ENCODE results near the gene ERCC3. TPM values are rescaled to one million over a fixed set of nuclear protein-coding genes. Genes with fewer than 3 reads are reported as not detected.

Gene ERCC3
- 55.7 and 58.6 TPM in 2 replicates for total RNA-seq

- intact Hi-C loops (cut with micrococcal nuclease): loop anchor here (1.0 to 2.0 kb wide), 3 partner anchors 93 to 232 kb away; partner anchors contain the start of genes IWS1 and MAP3K2
Measured at GRCh38 chr2:127293748-127294562, at the start of gene ERCC3. Gene ERCC3 (minus strand): TSS chr2:127294144. CDS start chr2:127294081, 63 bp downstream.

- intact Hi-C loops (cut with micrococcal nuclease): no loop called here
Measured at GRCh38 chr2:127343277-127343676, 49.3 kb upstream of the ERCC3 start.

- intact Hi-C loops (cut with micrococcal nuclease): no loop called here
Measured at GRCh38 chr2:127342101-127342500, 48.2 kb upstream of the ERCC3 start.

- intact Hi-C loops (cut with micrococcal nuclease): no loop called here
Measured at GRCh38 chr2:127332335-127332734, 38.4 kb upstream of the ERCC3 start.

GRCh38 chr2:127330753-127331152 lies 36.8 kb upstream of the ERCC3 start:
- intact Hi-C loops (cut with micrococcal nuclease): no loop called here

GRCh38 chr2:127326289-127326945 lies 32.5 kb upstream of the ERCC3 start:
- intact Hi-C loops (cut with micrococcal nuclease): loop anchor here (10.0 kb wide), 1 partner anchor 88 kb away; the partner anchor contains the start of gene PROC

- intact Hi-C loops (cut with micrococcal nuclease): loop anchor here (5.0 to 10.0 kb wide), 2 partner anchors 90 to 153 kb away; partner anchors contain the start of gene PROC
Measured at GRCh38 chr2:127324635-127325034, 30.7 kb upstream of the ERCC3 start.

GRCh38 chr2:127321303-127321702 lies 27.4 kb upstream of the ERCC3 start:
- intact Hi-C loops (cut with micrococcal nuclease): loop anchor here (5.0 to 10.0 kb wide), 2 partner anchors 93 to 156 kb away; partner anchors contain the start of gene PROC

- intact Hi-C loops (cut with micrococcal nuclease): loop anchor here (5.0 to 10.0 kb wide), 2 partner anchors 94 to 157 kb away; partner anchors contain the start of gene PROC
Measured at GRCh38 chr2:127320586-127321275, 26.8 kb upstream of the ERCC3 start.

GRCh38 chr2:127320067-127320466 lies 26.1 kb upstream of the ERCC3 start:
- intact Hi-C loops (cut with micrococcal nuclease): loop anchor here (5.0 to 10.0 kb wide), 2 partner anchors 95 to 157 kb away; partner anchors contain the start of gene PROC

- intact Hi-C loops (cut with micrococcal nuclease): no loop called here
Measured at GRCh38 chr2:127314193-127314988, 20.4 kb upstream of the ERCC3 start.

GRCh38 chr2:127313406-127313805 lies 19.5 kb upstream of the ERCC3 start:
- intact Hi-C loops (cut with micrococcal nuclease): no loop called here

- intact Hi-C loops (cut with micrococcal nuclease): no loop called here
Measured at GRCh38 chr2:127310980-127311379, 17.0 kb upstream of the ERCC3 start.

GRCh38 chr2:127309468-127309867 lies 15.5 kb upstream of the ERCC3 start:
- intact Hi-C loops (cut with micrococcal nuclease): no loop called here

- intact Hi-C loops (cut with micrococcal nuclease): no loop called here
Measured at GRCh38 chr2:127308586-127309138, 14.7 kb upstream of the ERCC3 start.

- intact Hi-C loops (cut with micrococcal nuclease): no loop called here
Measured at GRCh38 chr2:127305990-127306585, 12.1 kb upstream of the ERCC3 start.

GRCh38 chr2:127302168-127302567 lies 8.2 kb upstream of the ERCC3 start:
- intact Hi-C loops (cut with micrococcal nuclease): no loop called here

GRCh38 chr2:127293386-127293747 lies 577 bp downstream of the ERCC3 start:
- intact Hi-C loops (cut with micrococcal nuclease): no loop called here

GRCh38 chr2:127288274-127288673 lies 5.7 kb downstream of the ERCC3 start:
- intact Hi-C loops (cut with micrococcal nuclease): no loop called here

- intact Hi-C loops (cut with micrococcal nuclease): no loop called here
Measured at GRCh38 chr2:127283275-127283674, 10.7 kb downstream of the ERCC3 start.
